ENCODE results near the gene TNFRSF21. TPM values are rescaled to one million over a fixed set of nuclear protein-coding genes. Genes with fewer than 3 reads are reported as not detected.

TNFRSF21 gene
- total RNA-seq, 2 donors from 2014 or later, result 7.3 to 15.3 TPM

DNA sequence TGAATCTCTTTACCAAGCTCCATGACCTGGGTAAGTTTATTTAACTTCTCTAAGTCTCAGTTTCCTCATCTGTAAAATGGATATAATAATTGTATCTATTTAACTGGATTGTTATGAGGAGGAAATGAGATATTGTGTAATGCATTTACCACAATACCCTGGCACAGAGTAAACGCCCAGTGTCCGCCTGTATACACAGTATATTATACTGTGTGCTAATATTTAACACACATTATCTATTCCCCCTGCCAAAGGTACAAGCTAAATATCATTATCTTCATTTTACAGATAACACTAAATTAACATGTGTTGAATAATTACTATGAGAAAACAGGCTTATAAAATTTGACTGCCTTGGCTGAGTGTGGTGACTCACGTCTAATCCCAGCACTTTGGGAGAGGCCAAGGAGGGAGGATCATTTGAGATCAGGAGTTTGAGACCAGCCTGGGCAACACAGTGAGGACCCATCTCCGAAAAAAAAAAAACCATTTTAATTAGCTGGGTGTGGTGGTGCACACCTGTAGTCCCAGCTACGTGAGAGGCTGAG lies 38.7 kb upstream of the TNFRSF21 start:
- Histone ChIP-seq H3K27ac (no peak overlapping the region), H3K4me3 (no peak overlapping the region), H3K27me3 (replicated peaks; ENCODE audit: insufficient read depth) (no peaks in the 10 kb centered on the region), H3K4me1 (ENCODE audit: control insufficient read depth in 1 of 2, low read depth in 2 of 2) (no peaks in the 10 kb centered on the region), H3K36me3 (no peaks in the 10 kb centered on the region), H3K9me3 (no peaks in the 10 kb centered on the region)
- no peak for TF ChIP-seq CTCF (IDR thresholded peaks at IDR 0.05)
- ATAC-seq (ENCODE audit: insufficient number of reproducible peaks, low FRiP score, low read depth) (no peak), DNase-seq (ENCODE audit: low spot score) (no peak)

DNA sequence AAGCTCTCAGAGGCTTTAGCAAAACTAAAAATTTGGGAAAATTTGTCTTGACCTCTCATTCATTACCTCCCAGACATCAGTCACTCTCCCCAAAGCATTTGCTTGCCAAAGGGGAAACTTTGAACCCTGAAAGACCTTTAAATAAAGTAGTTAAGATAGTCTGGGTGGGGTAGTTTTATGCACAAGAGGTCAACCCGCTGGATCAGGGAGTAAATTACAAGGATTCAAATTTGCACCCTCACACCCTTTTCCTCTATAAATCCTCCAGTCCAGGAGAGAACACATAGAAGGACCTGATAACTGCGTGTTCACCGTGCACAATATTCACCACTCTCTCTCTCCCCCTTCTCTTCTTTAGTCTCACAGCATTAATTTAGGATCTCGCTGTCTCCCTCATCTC lies 36.1 kb upstream of the TNFRSF21 start:
- H3K9me3 ChIP-seq, result no peaks in the 10 kb centered on the region
- DNase-seq (ENCODE audit: low spot score) (no peak), ATAC-seq (ENCODE audit: insufficient number of reproducible peaks, low FRiP score, low read depth) (no peak)
- TF ChIP-seq CTCF (IDR thresholded peaks at IDR 0.05), result no peak
- H3K4me1 ChIP-seq (ENCODE audit: control insufficient read depth in 1 of 2, low read depth in 2 of 2), result no peaks in the 10 kb centered on the region
- no peaks in the 10 kb centered on the region for H3K36me3 ChIP-seq
- H3K27me3 ChIP-seq (replicated peaks; ENCODE audit: insufficient read depth), result no peaks in the 10 kb centered on the region
- no peak overlapping the region for H3K27ac ChIP-seq
- no peak overlapping the region for H3K4me3 ChIP-seq

- no peak for DNase-seq (ENCODE audit: low spot score)
- Histone ChIP-seq H3K27ac (no peak overlapping the region), H3K36me3 (no peaks in the 10 kb centered on the region), H3K9me3 (no peaks in the 10 kb centered on the region), H3K27me3 (replicated peaks; ENCODE audit: insufficient read depth) (no peaks in the 10 kb centered on the region), H3K4me3 (no peak overlapping the region), H3K4me1 (ENCODE audit: control insufficient read depth in 1 of 2, low read depth in 2 of 2) (no peaks in the 10 kb centered on the region)
- no peak for TF ChIP-seq CTCF (IDR thresholded peaks at IDR 0.05)
- no peak for ATAC-seq (ENCODE audit: insufficient number of reproducible peaks, low FRiP score, low read depth)
These were observed 34.3 kb upstream of the TNFRSF21 start for GRCh38 chr6:47344022-47344421.

- Histone ChIP-seq H3K4me3 (no peak overlapping the region), H3K27me3 (replicated peaks; ENCODE audit: insufficient read depth) (no peaks in the 10 kb centered on the region), H3K4me1 (ENCODE audit: control insufficient read depth in 1 of 2, low read depth in 2 of 2) (no peaks in the 10 kb centered on the region), H3K27ac (no peak overlapping the region), H3K36me3 (no peaks in the 10 kb centered on the region), H3K9me3 (no peaks in the 10 kb centered on the region)
- ATAC-seq (ENCODE audit: insufficient number of reproducible peaks, low FRiP score, low read depth) (no peak), DNase-seq (ENCODE audit: low spot score) (no peak)
- no peak for TF ChIP-seq CTCF (IDR thresholded peaks at IDR 0.05)
These were observed 33.9 kb upstream of the TNFRSF21 start for GRCh38 chr6:47343600-47343999.

DNA sequence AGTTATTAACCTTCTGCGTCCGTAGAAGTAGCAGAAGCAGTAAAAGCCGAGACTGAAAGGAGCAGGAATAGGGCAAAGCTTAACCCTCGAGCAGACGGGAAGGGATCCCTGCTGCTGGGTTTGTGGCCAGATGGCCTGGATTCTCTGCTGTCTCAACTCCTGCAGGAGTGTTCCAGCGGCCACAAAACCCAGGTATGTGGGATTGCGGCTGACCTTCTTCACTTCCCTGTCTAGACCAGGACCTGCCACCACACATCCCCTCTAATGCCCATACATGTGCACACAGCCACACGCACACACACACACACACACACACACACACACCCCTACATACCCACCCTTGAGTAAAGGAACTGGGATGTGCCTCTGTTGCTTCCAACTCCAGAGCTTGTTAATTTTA lies 33.1 kb upstream of the TNFRSF21 start:
- Histone ChIP-seq H3K36me3 (no peaks in the 10 kb centered on the region), H3K9me3 (no peaks in the 10 kb centered on the region), H3K4me1 (ENCODE audit: control insufficient read depth in 1 of 2, low read depth in 2 of 2) (no peaks in the 10 kb centered on the region), H3K4me3 (no peak overlapping the region), H3K27me3 (replicated peaks; ENCODE audit: insufficient read depth) (no peaks in the 10 kb centered on the region), H3K27ac (no peak overlapping the region)
- no peak for ATAC-seq (ENCODE audit: insufficient number of reproducible peaks, low FRiP score, low read depth)
- no peak for DNase-seq (ENCODE audit: low spot score)
- no peak for TF ChIP-seq CTCF (IDR thresholded peaks at IDR 0.05)

Measured in thoracic aorta (tissue), 2 donors.